ENCODE data around the gene PIK3CD. TPM values are rescaled to one million over a fixed set of nuclear protein-coding genes. Genes with fewer than 3 reads are reported as not detected.

PIK3CD gene
- total and polyA plus RNA-seq, 10 of the 15 experiments (the other 5 are each of a cell fraction or from before 2014, with no cell fraction given): 7.0 to 101 (median 51.1) TPM

GRCh38 chr1:9654051-9654833, 2.7 kb downstream of the PIK3CD start (continued):
- no peak for TF ChIP-seq BCLAF1 (IDR thresholded peaks at IDR 0.05)
- no peak for TF ChIP-seq NR2C2 (IDR thresholded peaks at IDR 0.05; ENCODE audit: borderline replicate concordance, control insufficient read depth, insufficient read length, low read depth)
- TF ChIP-seq POLR2AphosphoS2 (IDR thresholded peaks at IDR 0.05; ENCODE audit: low read depth, low read length): no peak; the same call in 1 of the 2 replicates
- no peak for TF ChIP-seq HDAC6 (IDR thresholded peaks at IDR 0.05; ENCODE audit: unreplicated experiment)
- no peak for TF ChIP-seq ZNF384 (IDR thresholded peaks at IDR 0.05; ENCODE audit: borderline replicate concordance, low read depth, low read length)
- TF ChIP-seq PBX3 (IDR thresholded peaks at IDR 0.05; ENCODE audit: insufficient replicate concordance, low read depth, low read length): no peak
- TF ChIP-seq BCL11A (IDR thresholded peaks at IDR 0.05; ENCODE audit: low read depth, low read length): no peak
- no peak for TF ChIP-seq SMAD1 (IDR thresholded peaks at IDR 0.05; ENCODE audit: low read depth, partially characterized antibody)
- TF ChIP-seq ETV6 (conservative IDR thresholded peaks at IDR 0.05 in 1 of 2, IDR thresholded peaks at IDR 0.05 in 1 of 2; ENCODE audit: borderline replicate concordance in 1 of 2, low read depth in 1 of 2): no peak
- 0 out of 2 replicates have a peak, but pooled peaks have one; percentile 21 for TF ChIP-seq EED (IDR thresholded peaks at IDR 0.05; ENCODE audit: low read depth)
